Heart right ventricle (tissue), 16 donors: Measurements from ENCODE around the gene MDP1. TPM values are rescaled to one million over a fixed set of nuclear protein-coding genes. Genes with fewer than 3 reads are reported as not detected.
A peak's percentile ranks its signal among the peaks of the same experiment; 100 is the strongest.

Experiments
- ATAC-seq, 8 donors: fragments of 200-7000 bp; cut with Tn5 transposase; one replicate each; pipeline ENCODE4 v1.9.1; 2020; ENCODE audit warnings: mild to moderate bottlenecking in 8 of 8, moderate library complexity in 8 of 8, moderate number of reproducible peaks in 1 of 8
- DNase-seq, 2 donors: peaks; one replicate each; pipeline ENCODE4 v3.0.0-alpha.2; 2020
- H3K27ac ChIP-seq, 10 donors: fragments of 200-600 bp; sonication (generic) in 2 of 10; one replicate each; pipeline versions ENCODE4 v1.5.0 to v1.8.0; 2020 to 2022; ENCODE audit warnings: mild to moderate bottlenecking in 3 of 10
- H3K27me3 ChIP-seq, 7 donors: fragments of 200-600 bp; one replicate each; pipeline ENCODE4 v1.8.0; 2021 to 2022; ENCODE audit warnings: mild to moderate bottlenecking in 2 of 7
- H3K36me3 ChIP-seq, 9 donors: fragments of 200-600 bp; sonication (generic) in 1 of 9; one replicate each; pipeline versions ENCODE4 v1.5.0 to v1.8.0; 2020 to 2022; ENCODE audit warnings: mild to moderate bottlenecking in 2 of 9
- H3K4me1 ChIP-seq, 9 donors: fragments of 200-600 bp; sonication (generic) in 1 of 9; one replicate each; pipeline versions ENCODE4 v1.5.0 to v1.8.0; 2020 to 2022; ENCODE audit warnings: mild to moderate bottlenecking in 4 of 9
- H3K4me3 ChIP-seq, 10 donors: fragments of 200-600 bp; sonication (generic) in 2 of 10; one replicate each; pipeline versions ENCODE4 v1.5.0 to v1.8.0; 2020 to 2022; ENCODE audit warnings: mild to moderate bottlenecking in 7 of 10, moderate library complexity in 2 of 10
- H3K9me3 ChIP-seq, 11 donors: fragments of 200-600 bp in 10 of 11; sonication (generic) in 2 of 11; one replicate each; pipeline versions ENCODE4 v1.5.0 to v1.8.0; 2013 to 2022; ENCODE audit warnings: mild to moderate bottlenecking in 2 of 11, control low read depth in 1 of 11, moderate library complexity in 1 of 11
- CTCF ChIP-seq, 9 donors: fragments of 200-600 bp; sonication (generic) in 2 of 9; IDR thresholded peaks; one replicate each; pipeline versions ENCODE4 v1.5.0 to v1.8.0; 2021 to 2022; ENCODE audit warnings: antibody characterized with exemption in 9 of 9, mild to moderate bottlenecking in 5 of 9, moderate library complexity in 1 of 9
- WGBS, 2 donors: extraction: QIAGEN DNeasy Blood & Tissue Kit; methylation state at CpG; one replicate each; pipeline ENCODE4 v1.1.7; 2013; ENCODE audit warnings: inconsistent platforms in 1 of 2; 5-methylcytosine and 5-hydroxymethylcytosine counted together
- intact Hi-C, 10 donors: fragments of 100-400 bp; cut with DNase I; formaldehyde crosslinking; loops; one replicate each; pipeline versions ENCODE4 v1.11.1 to v1.14.2; 2022
- polyA plus RNA-seq, 2 donors: library from polyadenylated mRNA; stranded (reverse); fragments of 200-250 nt; gene quantifications; one replicate each; pipeline ENCODE4 v1.2.3, GENCODE V29; 2013
- total RNA-seq, 10 donors: library from RNA; stranded (reverse); fragmentation: NEBNext Ultra II Directional in 3 of 10; extraction: Animal tissue kit (Norgen Biotek cat#: 25700) in 3 of 10; gene quantifications; one replicate each; pipeline versions ENCODE4 v1.2.1 to v1.2.4, GENCODE V29; 2021 to 2023
- donor health status: Arrhythmogenic right ventricular cardiomyopathy.
- donor health status: ischemic (EF 13 %, LVEDD 7.1; RV severe dilation, severe dysfunction).
- donor health status: healthy with polysubstance abuse.
- donor health status: DM: no; HTN: yes; CAD: no.
- donor health status: DM: no; HTN: no; CAD: no.
- donor health status: ischemic (EF 25% LVEDD 6.9; RV normal size, moderate dysfunction).
- donor health status: ischemic (EF 25% LVEDD 5.7; RV mildly dilated, moderate dysfunction).
- donor health status: healthy.
- donor health status: DM: yes; HTN: yes; CAD: no.
- donor health status: Ischemic cardiomyopathy.
- donor health status: ischemic (EF 35%, LVEDD 5.7; RV mildly dilated, moderate dysfunction).
- donor health status: nonischemic (EF 11% LVEDD 7.7; RV severe dilation, severe dysfunction).
- donor health status: DM: yes; HTN: yes; CAD: no.
- donor health status: PGD.
- donor health status: ischemic (EF 29% LVEDD 5.4; RV normal size, mild dysfunction).
- donor health status: nonischemic (EF 23%, LVEDD 6.1; RV moderate dilation, normal function).

MDP1 gene
- total and polyA plus RNA-seq, 12 donors = 13.9 to 23.5 (median 19.2) TPM

- no peaks in the 10 kb centered on the region for H3K27me3 ChIP-seq
- H3K27ac ChIP-seq = peak overlapping the region; percentile 97 to 99 (median 98)
- peaks cover 10 to 54% (median 43%) of the 10 kb centered on the region in 9 donors for H3K4me1 ChIP-seq
- no peaks in the 10 kb centered on the region for H3K9me3 ChIP-seq
- DNase-seq (no peak), ATAC-seq (peak in 3 of 8 donors; percentile 0 to 1 (median 0))
- TF ChIP-seq CTCF (IDR thresholded peaks at IDR 0.05) = no peak
- H3K36me3 ChIP-seq = peaks cover 0 to 32% (median 20%) of the 10 kb centered on the region in 9 donors
- H3K4me3 ChIP-seq = peak overlapping the region; percentile 59 to 90 (median 74)
- intact Hi-C loops = loop anchor here in 8 of 10 donors (1.0 to 10.0 kb wide), 7 partner anchors 27 to 199 kb away; partner anchors contain the start of genes DHRS1 (in 4 of the 8), NOP9 (in 4 of the 8), RABGGTA (in 1 of the 8) and SDR39U1 (in 1 of the 8)
- 61 to 64% methylated on average over 10 of the region's 10 CpGs for WGBS, 2 donors
Observed at GRCh38 chr14:24243336-24243836, 27.5 kb upstream of the MDP1 start.

- H3K27ac ChIP-seq = peak overlapping the region; percentile 97 to 99 (median 98)
- peak; percentile 35 to 75 (median 69) for TF ChIP-seq CTCF (IDR thresholded peaks at IDR 0.05)
- H3K9me3 ChIP-seq = no peaks in the 10 kb centered on the region
- 1 to 2% methylated on average over 39 of the region's 39 CpGs for WGBS, 2 donors
- H3K36me3 ChIP-seq = peaks cover 0 to 47% (median 35%) of the 10 kb centered on the region in 9 donors
- no peaks in the 10 kb centered on the region for H3K27me3 ChIP-seq
- ATAC-seq (peak; percentile 91 to 96 (median 94)), DNase-seq (peak; percentile 93)
- peak overlapping the region; percentile 59 to 90 (median 74) for H3K4me3 ChIP-seq
- intact Hi-C loops = loop anchor here in 9 of 10 donors (1.0 to 10.0 kb wide), 7 partner anchors 29 to 201 kb away; partner anchors contain the start of genes DHRS1 (in 5 of the 9), NOP9 (in 5 of the 9), RABGGTA (in 1 of the 9) and SDR39U1 (in 1 of the 9)
- H3K4me1 ChIP-seq = peaks cover 10 to 60% (median 48%) of the 10 kb centered on the region in 9 donors
Observed at GRCh38 chr14:24241829-24242443, 26.1 kb upstream of the MDP1 start.

GRCh38 chr14:24240110-24240918 lies 24.4 kb upstream of the MDP1 start:
- peaks cover 0 to 63% (median 48%) of the 10 kb centered on the region in 9 donors for H3K36me3 ChIP-seq
- intact Hi-C loops = loop anchor here in 6 of 10 donors (5.0 to 10.0 kb wide), 2 partner anchors 57 to 194 kb away; partner anchors contain the start of genes DHRS1 (in 2 of the 6) and NOP9 (in 2 of the 6)
- no peaks in the 10 kb centered on the region for H3K9me3 ChIP-seq
- H3K27me3 ChIP-seq = no peaks in the 10 kb centered on the region
- ATAC-seq = no peak
- WGBS, 2 donors = 88 to 90% methylated on average over 9 of the region's 9 CpGs
- DNase-seq = no peak
- peak overlapping the region in 6 of 10 donors; percentile 3 to 99 (median 31) for H3K27ac ChIP-seq
- H3K4me1 ChIP-seq = peaks cover 10 to 67% (median 48%) of the 10 kb centered on the region in 9 donors
- peak overlapping the region in 2 of 10 donors; percentile 82 to 85 for H3K4me3 ChIP-seq
- no peak for TF ChIP-seq CTCF (IDR thresholded peaks at IDR 0.05)
